Fibroblast of lung (primary cell): ENCODE measurements around the gene CALM3.

Experiments
- CTCF ChIP-seq, 2 donors: IDR thresholded peaks in 1 of 2; conservative IDR thresholded peaks in 1 of 2; 1 replicate in 1 of 2; 2 replicates in 1 of 2; pipeline ENCODE4 v1.5.1; 2011 to 2012; ENCODE audit warnings: low read length in 2 of 2, control low read depth in 1 of 2, inconsistent platforms in 1 of 2, low read depth in 1 of 2, mild to moderate bottlenecking in 1 of 2
- EZH2 ChIP-seq: IDR thresholded peaks from 2 replicates; pipeline ENCODE4 v1.5.1; 2012; ENCODE audit warnings: low read length, control low read depth, mild to moderate bottlenecking; ENCODE audit errors: missing control alignments

GRCh38 chr19:46630586-46631205 is 29.6 kb downstream of the CALM3 start:
- TF ChIP-seq CTCF (conservative IDR thresholded peaks at IDR 0.05 in 1 of 2, IDR thresholded peaks at IDR 0.05 in 1 of 2; ENCODE audit: low read depth in 1 of 2, low read length in 2 of 2), result no peak
- no peak for TF ChIP-seq EZH2
